GM21526 (cell line): ENCODE measurements around the gene DOP1A.
"Not testable (repeated sequence)": the region's sequence is repeated elsewhere in the genome, so short reads cannot be mapped to it uniquely, and the experiment has no call there.

Experiments used
- ATAC-seq: cut with Tn5 transposase; IDR thresholded peaks from one replicate; pipeline ENCODE4 v1.9.1; 2021; ENCODE audit warnings: moderate library complexity; ENCODE audit not compliant: unreplicated experiment, low FRiP score

Gene DOP1A

GRCh38 chr6:83138758-83139157 lies 71.3 kb downstream of the DOP1A start:
- no peak for ATAC-seq

- no peak for ATAC-seq
Measured at GRCh38 chr6:83151114-83151513, 83.6 kb downstream of the DOP1A start.

- ATAC-seq: no peak
Measured at GRCh38 chr6:83152913-83153312, 85.4 kb downstream of the DOP1A start.

- ATAC-seq: no peak
Measured at GRCh38 chr6:83153883-83154521, 86.5 kb downstream of the DOP1A start.

GRCh38 chr6:83155794-83156193 lies 88.3 kb downstream of the DOP1A start:
- no peak for ATAC-seq

- ATAC-seq: no peak
Measured at GRCh38 chr6:83160167-83160566, 92.7 kb downstream of the DOP1A start.

GRCh38 chr6:83167726-83168278 lies 100.3 kb downstream of the DOP1A start:
- no peak for ATAC-seq

- ATAC-seq: no peak
Measured at GRCh38 chr6:83168556-83168955, 101.1 kb downstream of the DOP1A start.

- no peak for ATAC-seq
Measured at GRCh38 chr6:83169106-83169505, 101.6 kb downstream of the DOP1A start.

GRCh38 chr6:83169511-83169910 lies 102.0 kb downstream of the DOP1A start:
- ATAC-seq: no peak

GRCh38 chr6:83176246-83176645 lies 108.8 kb downstream of the DOP1A start:
- ATAC-seq: no peak

- ATAC-seq: no peak
Measured at GRCh38 chr6:83180426-83180950, 113.0 kb downstream of the DOP1A start.

- ATAC-seq: no peak
Measured at GRCh38 chr6:83182114-83182513, 114.6 kb downstream of the DOP1A start.

GRCh38 chr6:83183082-83183828 lies 115.8 kb downstream of the DOP1A start:
- ATAC-seq: no peak

- no peak for ATAC-seq
Measured at GRCh38 chr6:83185096-83185495, 117.6 kb downstream of the DOP1A start.

- ATAC-seq: no peak
Measured at GRCh38 chr6:83188501-83188900, 121.0 kb downstream of the DOP1A start.

GRCh38 chr6:83190626-83191025 lies 123.2 kb downstream of the DOP1A start:
- no peak for ATAC-seq

- not testable (repeated sequence) for ATAC-seq
Measured at GRCh38 chr6:83191974-83192373, 124.5 kb downstream of the DOP1A start.

GRCh38 chr6:83192456-83192855 lies 125.0 kb downstream of the DOP1A start:
- ATAC-seq: no peak

- ATAC-seq: peak; percentile 98
Measured at GRCh38 chr6:83192871-83193746, 125.6 kb downstream of the DOP1A start, which contains the start of the genes PGM3 and RWDD2A. Gene PGM3 (minus strand): TSS chr6:83193265. CDS start chr6:83191012, 2,253 bp downstream. Gene RWDD2A (plus strand): TSS chr6:83193357. CDS start chr6:83194452, 1,095 bp downstream.
